Hematopoietic multipotent progenitor cell treated with erythropoietin and hydrocortisone succinate and interleukin-3 and kit ligand, for 17 days (in vitro differentiated cells): ENCODE measurements around the gene PPFIBP1.

Source experiments
- DNase-seq: peaks from one replicate; pipeline ENCODE4 v3.0.0-alpha.2; 2015; ENCODE audit warnings: low spot score

Gene PPFIBP1

GRCh38 chr12:27513155-27513824 lies 10.7 kb upstream of the PPFIBP1 start:
- no peak for DNase-seq

- DNase-seq = no peak
Observed at GRCh38 chr12:27515671-27516070, 8.3 kb upstream of the PPFIBP1 start.

- DNase-seq = no peak
Observed at GRCh38 chr12:27516625-27517024, 7.4 kb upstream of the PPFIBP1 start.

GRCh38 chr12:27517546-27517945 lies 6.5 kb upstream of the PPFIBP1 start:
- DNase-seq = no peak

GRCh38 chr12:27517961-27518665 lies 5.9 kb upstream of the PPFIBP1 start:
- DNase-seq = no peak

GRCh38 chr12:27521066-27521465 lies 2.9 kb upstream of the PPFIBP1 start:
- DNase-seq = no peak

GRCh38 chr12:27521981-27522380 lies 2.0 kb upstream of the PPFIBP1 start:
- no peak for DNase-seq

DNA sequence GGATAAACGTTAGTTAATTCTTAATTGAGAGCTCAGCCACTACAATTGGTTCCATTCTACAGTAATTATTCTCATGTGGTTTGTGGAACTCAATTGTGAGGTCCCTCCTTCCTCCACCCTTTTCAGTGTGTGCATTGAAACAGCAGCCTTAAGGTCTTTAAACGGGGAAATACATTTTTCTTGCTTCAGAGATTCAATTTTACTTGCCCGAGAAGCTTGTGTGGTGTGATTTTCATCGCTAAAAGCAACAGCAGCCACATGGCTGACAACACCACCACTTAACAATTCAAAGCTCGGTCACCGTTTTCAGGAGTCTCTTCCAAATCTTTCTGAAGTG lies 733 bp upstream of the PPFIBP1 start:
- no peak for DNase-seq

DNA sequence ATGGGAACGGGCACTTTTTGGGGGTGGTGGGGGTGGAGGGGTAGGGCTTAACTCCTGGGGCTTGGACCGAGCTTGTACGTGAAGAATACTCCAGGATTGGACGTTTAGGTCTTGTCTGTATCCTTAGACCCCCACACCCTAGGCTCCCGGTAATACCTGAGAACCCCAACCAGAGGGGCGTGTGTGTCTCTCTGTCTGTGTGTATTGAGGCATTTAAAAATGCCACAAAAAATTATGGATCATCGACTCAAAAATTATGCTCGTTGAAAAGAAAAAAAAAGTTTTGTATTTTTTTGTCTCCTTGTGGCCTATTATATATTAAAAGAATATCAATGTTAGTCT lies 459 bp downstream of the PPFIBP1 start:
- no peak for DNase-seq

DNA sequence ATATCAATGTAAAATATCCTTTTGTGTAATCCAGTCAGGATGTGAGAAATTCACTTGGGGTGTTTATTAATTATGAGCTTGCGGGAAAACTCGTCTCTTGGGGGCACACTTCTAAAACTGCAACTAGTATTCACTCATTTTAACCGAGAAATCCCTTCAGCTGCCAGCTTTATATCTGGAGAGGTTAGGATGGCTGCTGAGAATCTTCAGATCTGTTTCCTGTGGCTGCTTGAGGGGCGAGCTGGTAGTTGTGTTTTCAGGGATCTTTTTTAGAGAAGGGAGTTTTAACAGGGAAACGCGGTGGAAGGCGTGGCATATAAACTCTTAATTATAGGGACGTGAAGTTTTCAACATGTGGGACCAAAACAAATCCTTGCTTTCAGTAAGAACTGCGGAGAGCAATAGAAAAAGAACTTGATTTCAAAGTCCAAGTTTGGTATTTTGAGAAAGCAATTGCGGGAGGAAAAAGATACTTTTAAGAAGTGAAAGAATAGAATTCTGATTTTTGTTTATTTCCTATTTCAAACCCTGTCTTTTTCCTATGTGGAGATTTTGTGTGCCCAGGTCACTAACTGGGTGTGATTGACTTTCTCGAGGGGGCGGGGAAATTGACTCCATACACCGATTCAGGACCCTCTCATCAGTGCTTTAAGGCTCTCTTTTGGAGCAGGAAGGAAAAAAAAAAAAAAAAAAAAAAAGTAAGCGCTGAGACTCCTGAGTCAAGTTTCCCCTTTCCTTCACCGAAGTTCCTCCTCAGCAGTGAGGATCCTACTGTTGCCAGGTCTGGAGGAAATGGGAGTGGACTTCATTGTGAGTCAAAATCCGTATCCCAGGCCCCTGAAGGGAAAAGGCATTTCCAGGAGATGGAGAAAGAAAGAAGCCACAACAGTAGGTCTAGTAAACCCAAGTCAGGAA lies 1.1 kb downstream of the PPFIBP1 start:
- no peak for DNase-seq

DNA sequence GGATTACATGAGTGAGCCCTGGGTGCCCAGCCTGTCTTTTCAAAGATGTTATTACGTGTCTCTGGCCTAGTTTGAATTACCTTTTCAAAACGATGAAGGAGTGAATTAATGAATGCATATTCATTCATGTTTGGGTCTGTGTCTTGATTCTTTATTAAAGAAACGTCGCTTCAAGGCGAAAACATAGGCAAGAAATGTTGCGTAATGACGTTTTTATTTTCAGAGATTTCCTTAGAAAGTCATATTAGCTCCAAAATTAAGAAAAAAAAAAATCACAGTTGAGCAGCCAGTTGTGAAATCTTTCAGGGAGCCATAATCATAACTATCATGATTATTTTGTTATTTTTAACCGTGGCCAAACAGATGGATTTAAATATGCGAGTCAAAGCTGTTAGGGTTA lies 3.5 kb downstream of the PPFIBP1 start:
- no peak for DNase-seq

- DNase-seq = no peak
Observed at GRCh38 chr12:27528788-27529187, 4.8 kb downstream of the PPFIBP1 start.

- no peak for DNase-seq
Observed at GRCh38 chr12:27530157-27530922, 6.3 kb downstream of the PPFIBP1 start.

GRCh38 chr12:27531896-27532295 lies 7.9 kb downstream of the PPFIBP1 start:
- no peak for DNase-seq

DNA sequence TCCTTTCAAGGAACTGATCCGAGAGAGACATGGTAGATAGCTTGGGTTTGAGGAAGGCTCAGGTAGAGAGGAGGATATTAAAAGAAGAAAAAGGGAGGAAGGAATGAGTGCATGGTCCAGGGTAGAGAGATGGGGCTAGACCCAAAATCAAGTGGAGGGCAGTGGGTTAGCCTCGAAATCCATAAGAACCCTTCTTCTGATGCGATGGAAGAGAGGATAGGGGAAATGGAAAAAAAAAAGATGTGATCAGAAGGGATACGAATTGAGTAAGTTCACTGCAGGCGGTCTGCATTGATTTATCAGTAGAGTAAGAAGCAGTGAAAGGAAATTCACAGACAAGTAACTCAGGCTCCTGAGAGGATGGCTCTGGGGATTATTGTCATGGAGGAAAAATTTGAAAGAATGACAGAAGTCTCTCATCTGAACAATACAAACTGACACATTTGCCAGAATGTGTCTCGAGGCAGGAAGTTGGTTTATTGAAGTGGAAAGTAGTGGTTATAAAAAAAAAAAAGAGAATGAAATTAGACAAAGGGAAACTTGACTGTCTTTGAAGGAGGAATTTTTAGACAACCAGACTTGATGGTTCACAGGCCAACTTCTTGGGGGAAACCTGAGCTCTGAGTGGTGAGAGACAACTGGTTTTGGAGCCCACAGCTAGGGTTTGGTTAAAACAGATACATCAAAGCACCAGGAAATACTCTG lies 10.2 kb downstream of the PPFIBP1 start:
- DNase-seq = no peak

DNA sequence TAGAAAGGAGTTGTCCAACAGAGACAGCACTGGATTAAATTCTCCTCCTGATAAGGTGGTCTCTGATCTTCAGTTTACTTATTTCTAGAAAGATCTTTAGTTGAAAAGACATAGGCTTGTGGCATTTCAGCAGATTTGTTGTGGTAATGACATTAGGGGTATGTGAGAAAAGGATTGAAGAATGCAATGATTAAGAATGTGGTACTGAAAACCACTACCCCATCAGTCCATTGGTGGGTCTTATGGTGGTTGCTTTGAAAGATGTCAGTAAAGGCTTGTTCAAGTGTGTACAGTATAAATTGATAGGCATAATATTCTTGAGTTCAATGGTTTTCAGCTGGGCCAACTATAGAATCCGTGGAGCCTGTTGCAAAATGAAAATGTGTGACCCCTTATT lies 10.8 kb downstream of the PPFIBP1 start:
- DNase-seq = no peak

DNA sequence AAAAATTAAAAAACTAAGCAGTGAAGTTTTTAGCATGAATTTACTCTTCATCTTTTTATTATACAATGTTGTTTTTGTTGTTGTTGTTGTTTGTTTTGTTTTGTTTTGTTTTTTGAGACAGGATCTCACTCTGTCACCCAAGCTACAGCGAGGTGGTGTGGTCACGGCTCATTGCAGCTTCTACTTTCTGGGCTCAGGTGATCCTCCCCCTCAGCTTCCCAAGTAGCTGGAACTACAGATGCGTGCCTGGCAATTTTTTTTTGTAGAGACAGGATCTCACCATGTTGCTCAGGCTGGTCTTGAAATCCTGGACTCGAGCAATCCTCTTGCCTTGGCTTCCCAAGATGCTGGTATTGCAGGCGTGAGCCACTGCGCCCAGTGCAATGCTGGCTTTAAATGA lies 11.3 kb downstream of the PPFIBP1 start:
- no peak for DNase-seq

DNA sequence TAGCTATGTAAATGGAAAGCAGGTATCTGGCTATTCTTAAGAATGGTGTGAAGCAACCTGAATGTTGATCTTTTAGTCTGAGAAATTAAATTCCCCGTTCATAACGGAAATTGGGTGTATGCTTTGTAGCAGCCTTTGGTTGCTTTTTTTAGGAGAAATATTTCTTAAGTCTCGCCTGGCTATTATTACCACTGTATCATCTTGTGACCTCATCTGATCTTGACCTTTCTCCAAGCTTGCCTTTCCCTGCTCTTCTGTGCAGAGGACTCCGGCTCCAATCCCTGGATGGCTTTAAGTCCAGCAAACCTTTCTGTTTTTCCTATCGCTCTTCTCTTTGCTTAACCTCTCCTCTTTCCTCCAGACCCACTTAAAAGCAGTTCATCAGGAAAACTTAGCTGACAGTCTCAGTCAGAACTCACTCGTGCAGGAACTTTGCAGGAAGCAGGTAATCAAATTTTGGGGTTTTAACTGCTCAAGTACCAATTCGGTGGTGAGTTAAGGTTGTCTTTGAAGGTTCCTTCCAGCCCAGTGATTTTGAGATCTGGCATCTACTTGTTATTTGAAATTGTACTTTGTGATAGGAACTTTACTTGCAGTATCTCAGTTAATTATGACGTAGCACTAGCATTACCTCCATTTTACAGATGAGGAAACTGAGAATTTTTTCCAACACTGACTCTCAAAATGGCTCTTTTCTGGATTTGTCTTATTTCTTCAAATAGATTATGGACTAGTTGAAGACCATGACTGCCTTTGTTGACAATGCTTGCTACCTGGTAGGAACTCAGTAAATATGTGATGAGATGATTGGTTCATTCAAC lies 14.1 kb downstream of the PPFIBP1 start:
- DNase-seq = no peak

- no peak for DNase-seq
Observed at GRCh38 chr12:27539191-27539631, 15.2 kb downstream of the PPFIBP1 start.

DNA sequence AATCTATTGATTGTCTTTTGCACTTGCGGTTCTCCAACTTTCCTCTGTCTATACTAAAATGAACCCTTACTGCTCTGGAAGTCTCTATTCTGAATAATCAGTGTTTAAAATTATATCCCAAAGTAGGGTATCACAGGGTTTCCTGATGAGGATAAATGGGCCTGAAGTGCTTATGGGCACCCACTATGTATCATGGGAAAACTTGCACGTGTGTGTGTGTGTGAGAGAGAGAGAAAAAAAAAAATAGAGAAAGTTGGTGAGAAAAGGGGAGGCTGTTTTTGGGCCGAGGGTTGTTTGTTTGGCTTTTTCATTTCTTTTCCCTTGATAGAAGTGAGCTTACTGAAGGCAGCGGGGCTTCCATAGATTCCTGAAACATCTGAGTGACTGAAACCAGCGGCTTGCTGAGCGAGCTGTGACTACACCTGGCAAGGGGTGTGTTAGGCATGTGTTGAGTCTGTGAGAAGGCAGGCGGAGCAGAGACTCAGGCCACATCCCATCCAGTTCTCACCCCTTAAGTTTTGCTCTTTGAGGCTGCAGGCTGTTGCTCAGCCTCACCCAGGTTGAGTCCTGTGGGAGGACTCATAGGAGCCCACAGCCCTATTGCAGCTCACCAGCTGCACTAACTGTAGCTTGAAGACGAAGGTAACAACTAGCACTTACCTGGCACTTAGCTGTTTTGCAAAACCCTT lies 17.2 kb downstream of the PPFIBP1 start:
- DNase-seq = no peak
